HEK293 (cell line): Measurements from ENCODE around the gene ADAMTS4.
A peak's percentile ranks its signal among the peaks of the same experiment; 100 is the strongest.

Experiments
- EGR2 ChIP-seq: fragments of 450-650 bp; formaldehyde crosslinking; IDR thresholded peaks from 2 replicates; pipeline ENCODE4 v1.5.1; 2016; ENCODE audit warnings: low read depth, missing biosample characterization, missing genetic modification characterization
- OSR2 ChIP-seq: fragments of 450-650 bp; formaldehyde crosslinking; IDR thresholded peaks from 2 replicates; pipeline ENCODE4 v1.5.1; 2016; ENCODE audit warnings: missing biosample characterization, missing genetic modification characterization
- SALL2 ChIP-seq: fragments of 450-650 bp; formaldehyde crosslinking; IDR thresholded peaks from 2 replicates; pipeline ENCODE4 v1.5.0; 2017; ENCODE audit warnings: missing biosample characterization, mild to moderate bottlenecking, missing genetic modification characterization, borderline replicate concordance
- SETDB1 ChIP-seq: IDR thresholded peaks from one replicate; pipeline ENCODE4 v1.6.1; 2017; ENCODE audit warnings: mild to moderate bottlenecking, low read length, moderate library complexity, mixed read lengths; ENCODE audit not compliant: insufficient read length
- YY1 ChIP-seq: fragments of 450-650 bp; formaldehyde crosslinking; IDR thresholded peaks from 2 replicates; pipeline ENCODE4 v1.5.1; 2018; ENCODE audit warnings: missing biosample characterization, missing genetic modification characterization
- ZBTB21 ChIP-seq: fragments of 450-650 bp; formaldehyde crosslinking; IDR thresholded peaks from 2 replicates; pipeline ENCODE4 v1.5.1; 2017; ENCODE audit warnings: missing biosample characterization, missing genetic modification characterization
- ZFHX2 ChIP-seq: fragments of 450-650 bp; formaldehyde crosslinking; conservative IDR thresholded peaks from 2 replicates; pipeline ENCODE4 v1.5.1; 2016; ENCODE audit warnings: missing biosample characterization, missing genetic modification characterization
- ZNF223 ChIP-seq: fragments of 450-650 bp; formaldehyde crosslinking; IDR thresholded peaks from 2 replicates; pipeline ENCODE4 v1.5.1; 2016; ENCODE audit warnings: missing biosample characterization, missing genetic modification characterization
- ZNF404 ChIP-seq: fragments of 450-650 bp; formaldehyde crosslinking; IDR thresholded peaks from 2 replicates; pipeline ENCODE4 v1.5.1; 2017; ENCODE audit warnings: missing biosample characterization, missing genetic modification characterization
- ZNF639 ChIP-seq: fragments of 450-650 bp; formaldehyde crosslinking; IDR thresholded peaks from 2 replicates; pipeline ENCODE4 v1.5.1; 2016; ENCODE audit warnings: missing biosample characterization, missing genetic modification characterization
- TF ChIP-seq, protein P1 (sequence below): fragments of 450-650 bp; formaldehyde crosslinking; IDR thresholded peaks from 2 replicates; pipeline ENCODE4 v1.5.1; 2016; ENCODE audit warnings: missing biosample characterization, missing genetic modification characterization

DNA sequence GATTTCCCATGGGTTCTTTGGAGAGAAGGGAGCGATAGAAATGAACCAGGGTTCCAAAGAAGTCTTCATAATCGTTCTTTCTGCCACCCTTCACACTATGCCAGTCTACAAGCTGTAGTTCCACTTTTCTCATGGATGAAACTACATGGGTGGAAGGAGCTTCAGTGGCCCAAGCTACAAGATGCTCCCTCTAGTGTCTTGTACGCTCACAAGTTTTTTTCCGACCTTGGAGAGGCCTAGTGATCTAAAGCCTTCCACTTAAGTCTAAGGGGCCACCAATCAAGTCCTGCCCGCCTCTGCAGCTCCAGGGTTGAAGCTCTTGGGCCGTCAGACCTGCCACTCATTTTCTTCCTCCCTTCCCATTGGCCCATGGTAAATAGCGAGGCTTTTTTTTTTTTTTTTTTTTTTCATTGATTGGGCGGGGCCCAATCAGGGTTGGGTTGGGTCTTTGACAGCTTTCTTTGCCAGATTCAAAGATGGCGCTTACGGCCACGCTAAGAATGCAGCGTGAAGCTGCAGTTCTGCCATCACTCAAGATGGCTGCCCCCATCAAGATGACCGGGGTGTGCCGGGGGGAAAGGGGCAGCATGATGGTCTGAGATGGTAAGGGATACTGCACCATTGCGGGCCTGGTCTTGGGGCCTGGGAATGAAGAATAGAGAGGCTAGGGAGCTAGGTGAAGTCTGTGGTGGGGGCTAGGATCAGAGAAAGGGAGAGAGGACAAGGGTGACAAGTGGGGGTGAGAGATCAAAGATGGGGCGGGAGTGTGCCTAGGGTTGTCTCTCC is 26.9 kb upstream of the ADAMTS4 start, which contains the start of gene TOMM40L:
- TF ChIP-seq ZFHX2 (tag by site-specific recombination) = 0 out of 2 replicates have a peak, but pooled peaks have one; percentile 20
- TF ChIP-seq, protein P1, sequence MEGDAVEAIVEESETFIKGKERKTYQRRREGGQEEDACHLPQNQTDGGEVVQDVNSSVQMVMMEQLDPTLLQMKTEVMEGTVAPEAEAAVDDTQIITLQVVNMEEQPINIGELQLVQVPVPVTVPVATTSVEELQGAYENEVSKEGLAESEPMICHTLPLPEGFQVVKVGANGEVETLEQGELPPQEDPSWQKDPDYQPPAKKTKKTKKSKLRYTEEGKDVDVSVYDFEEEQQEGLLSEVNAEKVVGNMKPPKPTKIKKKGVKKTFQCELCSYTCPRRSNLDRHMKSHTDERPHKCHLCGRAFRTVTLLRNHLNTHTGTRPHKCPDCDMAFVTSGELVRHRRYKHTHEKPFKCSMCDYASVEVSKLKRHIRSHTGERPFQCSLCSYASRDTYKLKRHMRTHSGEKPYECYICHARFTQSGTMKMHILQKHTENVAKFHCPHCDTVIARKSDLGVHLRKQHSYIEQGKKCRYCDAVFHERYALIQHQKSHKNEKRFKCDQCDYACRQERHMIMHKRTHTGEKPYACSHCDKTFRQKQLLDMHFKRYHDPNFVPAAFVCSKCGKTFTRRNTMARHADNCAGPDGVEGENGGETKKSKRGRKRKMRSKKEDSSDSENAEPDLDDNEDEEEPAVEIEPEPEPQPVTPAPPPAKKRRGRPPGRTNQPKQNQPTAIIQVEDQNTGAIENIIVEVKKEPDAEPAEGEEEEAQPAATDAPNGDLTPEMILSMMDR = peak; percentile 74
- no peak for TF ChIP-seq ZNF404 (tag by site-specific recombination)
- peak; percentile 91 for TF ChIP-seq ZNF639 (tag by site-specific recombination)
- TF ChIP-seq SETDB1 = no peak
- no peak for TF ChIP-seq SALL2 (tag by site-specific recombination)
- peak; percentile 43; the same call in 1 of the 2 replicates for TF ChIP-seq ZBTB21 (tag by site-specific recombination)
- TF ChIP-seq EGR2 = peak; percentile 39; the same call in 1 of the 2 replicates
- no peak for TF ChIP-seq ZNF223 (tag by site-specific recombination)
- TF ChIP-seq OSR2 (tag by site-specific recombination) = no peak
- TF ChIP-seq YY1 = peak; percentile 99
